Breast epithelium (tissue), 4 donors: Measurements from ENCODE around the gene PIGU. TPM values are rescaled to one million over a fixed set of nuclear protein-coding genes. Genes with fewer than 3 reads are reported as not detected.

Experiments used
- DNase-seq, 2 donors: peaks; one replicate each; pipeline ENCODE4 v3.0.0-alpha.2; 2019; ENCODE audit warnings: low spot score in 2 of 2
- H3K27ac ChIP-seq, 2 donors: fragments of 200-600 bp; sonication (generic) in 1 of 2; one replicate each; pipeline ENCODE4 v1.5.1; 2016 to 2019; ENCODE audit warnings: mild to moderate bottlenecking in 1 of 2
- H3K27me3 ChIP-seq, 2 donors: fragments of 200-600 bp; sonication (generic) in 1 of 2; one replicate each; pipeline versions ENCODE4 v1.5.1 to v1.6.0; 2017 to 2019; ENCODE audit warnings: control low read depth in 1 of 2, mild to moderate bottlenecking in 1 of 2
- H3K36me3 ChIP-seq: fragments of 200-600 bp; one replicate; pipeline ENCODE4 v1.5.1; 2019
- H3K4me1 ChIP-seq, 2 donors: fragments of 200-600 bp; sonication (generic); one replicate each; pipeline ENCODE4 v1.5.1; 2016 to 2019; ENCODE audit warnings: control low read depth in 1 of 2
- H3K4me3 ChIP-seq, 3 donors: fragments of 200-600 bp; sonication (generic); 1 replicate in 2 of 3; 2 replicates in 1 of 3; pipeline ENCODE4 v1.5.1; 2016 to 2019; ENCODE audit warnings: mild to moderate bottlenecking in 3 of 3, moderate library complexity in 2 of 3
- H3K9me3 ChIP-seq, 2 donors: fragments of 200-600 bp; sonication (generic) in 1 of 2; one replicate each; pipeline ENCODE4 v1.5.1; 2016 to 2019; ENCODE audit warnings: control low read depth in 1 of 2
- CTCF ChIP-seq, 3 donors: fragments of 450-650 bp; IDR thresholded peaks; one replicate each; pipeline ENCODE4 v1.5.1; 2016 to 2017; ENCODE audit warnings: antibody characterized with exemption in 3 of 3, mild to moderate bottlenecking in 3 of 3, moderate library complexity in 3 of 3
- POLR2A ChIP-seq: fragments of 450-650 bp; IDR thresholded peaks from one replicate; pipeline ENCODE4 v1.6.1; 2016; ENCODE audit warnings: antibody characterized with exemption, mild to moderate bottlenecking, moderate library complexity
- POLR2AphosphoS5 ChIP-seq, 3 donors: sonication (generic); formaldehyde crosslinking; IDR thresholded peaks; one replicate each; pipeline ENCODE4 v1.6.1; 2017; ENCODE audit warnings: antibody characterized with exemption in 3 of 3
- intact Hi-C: fragments of 100-400 bp; cut with DNase I; formaldehyde crosslinking; loops from one replicate; pipeline ENCODE4 v1.15.1; 2023; ENCODE audit warnings: low total_unique reads
- total RNA-seq, 3 donors: library from RNA; depleted of rRNA; stranded (reverse); fragments of >200 nt; gene quantifications; one replicate each; pipeline ENCODE4 v1.1.0, GENCODE V29; 2016

PIGU gene
- total RNA-seq, 3 donors from 2014 or later = 7.4 to 16.1 (median 15.8) TPM

- no peaks in the 10 kb centered on the region for H3K4me1 ChIP-seq
- no peaks in the 10 kb centered on the region for H3K36me3 ChIP-seq
- no peak for DNase-seq
- no peak overlapping the region for H3K27ac ChIP-seq
- H3K27me3 ChIP-seq = no peaks in the 10 kb centered on the region
- TF ChIP-seq POLR2A (no peak), POLR2AphosphoS5 (IDR thresholded peaks at IDR 0.05) (no peak), CTCF (IDR thresholded peaks at IDR 0.05) (no peak)
- peaks cover 0 to 3% of the 10 kb centered on the region in 2 donors for H3K9me3 ChIP-seq
- intact Hi-C loops = no loop called here
- no peak overlapping the region for H3K4me3 ChIP-seq
Observed at GRCh38 chr20:34607066-34607465, 69.8 kb downstream of the PIGU start.

DNA sequence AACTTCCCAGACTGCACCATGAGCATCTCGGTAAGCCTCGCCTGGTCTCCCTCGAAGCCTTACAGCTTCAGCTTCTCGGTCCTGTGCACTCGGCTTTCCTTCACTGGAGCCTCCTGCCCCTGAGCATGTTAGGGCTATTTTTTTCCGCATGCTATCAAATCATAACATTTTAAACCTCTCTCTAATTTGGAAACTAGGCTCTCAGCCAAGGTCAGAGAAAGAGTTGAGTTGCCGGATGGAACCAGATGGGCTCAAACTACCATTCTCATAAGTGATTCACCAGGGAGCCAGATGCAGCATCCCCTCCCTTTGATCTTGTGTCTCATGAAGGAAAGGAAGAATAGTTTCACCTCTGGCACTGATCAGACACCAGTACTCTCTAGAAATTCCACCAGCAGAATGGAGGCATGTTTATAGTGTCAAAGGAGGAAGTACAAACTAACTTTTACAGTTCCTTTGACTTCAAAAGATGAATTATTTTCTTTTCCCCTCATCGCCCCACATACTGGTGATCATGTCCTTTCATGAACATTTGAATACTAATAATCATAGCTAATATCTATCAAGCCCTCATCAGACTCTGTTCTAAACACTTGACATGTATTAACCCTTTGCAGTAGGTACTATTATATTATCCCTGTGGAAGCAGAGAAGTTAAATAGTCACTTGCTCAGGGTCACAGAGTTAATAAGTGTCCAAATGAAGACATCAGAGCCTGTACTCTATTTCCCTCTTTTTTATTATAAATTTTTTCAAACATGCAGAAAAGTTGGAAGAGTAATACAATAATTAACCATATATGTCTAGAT is 71.7 kb downstream of the PIGU start:
- no peak for TF ChIP-seq POLR2AphosphoS5 (IDR thresholded peaks at IDR 0.05)
- no peak for TF ChIP-seq CTCF (IDR thresholded peaks at IDR 0.05)
- TF ChIP-seq POLR2A = no peak
- no peak overlapping the region for H3K4me3 ChIP-seq
- no peaks in the 10 kb centered on the region for H3K27me3 ChIP-seq
- DNase-seq = no peak
- intact Hi-C loops = no loop called here
- H3K4me1 ChIP-seq = no peaks in the 10 kb centered on the region
- peak overlapping the region in 1 of 2 donors; percentile 20 for H3K27ac ChIP-seq
- no peaks in the 10 kb centered on the region for H3K9me3 ChIP-seq
- H3K36me3 ChIP-seq = no peaks in the 10 kb centered on the region

- Histone ChIP-seq H3K27ac (no peak overlapping the region), H3K4me3 (no peak overlapping the region)
- TF ChIP-seq CTCF (IDR thresholded peaks at IDR 0.05) (no peak), POLR2A (no peak), POLR2AphosphoS5 (IDR thresholded peaks at IDR 0.05) (no peak)
Observed at GRCh38 chr20:34600892-34601653, 75.8 kb downstream of the PIGU start.

GRCh38 chr20:34595377-34596184 is 81.3 kb downstream of the PIGU start:
- Histone ChIP-seq H3K36me3 (no peaks in the 10 kb centered on the region), H3K9me3 (no peaks in the 10 kb centered on the region), H3K27ac (no peak overlapping the region), H3K4me1 (no peaks in the 10 kb centered on the region), H3K4me3 (no peak overlapping the region), H3K27me3 (no peaks in the 10 kb centered on the region)
- TF ChIP-seq CTCF (IDR thresholded peaks at IDR 0.05) = no peak
- TF ChIP-seq POLR2AphosphoS5 (IDR thresholded peaks at IDR 0.05) = no peak
- no peak for TF ChIP-seq POLR2A
- no peak for DNase-seq
- intact Hi-C loops = no loop called here

More at GRCh38 chr20:34600892-34601653, 75.8 kb downstream of the PIGU start:
- Histone ChIP-seq H3K27me3 (no peaks in the 10 kb centered on the region), H3K9me3 (no peaks in the 10 kb centered on the region), H3K36me3 (no peaks in the 10 kb centered on the region), H3K4me1 (no peaks in the 10 kb centered on the region)
- intact Hi-C loops = no loop called here
- DNase-seq = no peak
